GM18519 (cell line): Measurements from ENCODE around the gene MKI67.
A peak's percentile ranks its signal among the peaks of the same experiment; 100 is the strongest.

Source experiments
- ATAC-seq: cut with Tn5 transposase; IDR thresholded peaks from one replicate; pipeline ENCODE4 v1.9.1; 2021; ENCODE audit warnings: mild to moderate bottlenecking, moderate library complexity; ENCODE audit not compliant: unreplicated experiment, low FRiP score

The MKI67 gene

GRCh38 chr10:128067691-128068397, 58.4 kb downstream of the MKI67 start:
- no peak for ATAC-seq

- no peak for ATAC-seq
Observed at GRCh38 chr10:128066870-128067382, 59.3 kb downstream of the MKI67 start.

- no peak for ATAC-seq
Observed at GRCh38 chr10:128065881-128066534, 60.2 kb downstream of the MKI67 start.

GRCh38 chr10:128064970-128065580, 61.1 kb downstream of the MKI67 start:
- ATAC-seq = no peak

- peak; percentile 42 for ATAC-seq
Observed at GRCh38 chr10:128064108-128064969, 61.9 kb downstream of the MKI67 start.

- ATAC-seq = no peak
Observed at GRCh38 chr10:128063736-128064107, 62.5 kb downstream of the MKI67 start.

- peak; percentile 36 for ATAC-seq
Observed at GRCh38 chr10:128062881-128063563, 63.2 kb downstream of the MKI67 start.

GRCh38 chr10:128062331-128062880, 63.8 kb downstream of the MKI67 start:
- no peak for ATAC-seq

GRCh38 chr10:128061306-128062300, 64.6 kb downstream of the MKI67 start:
- ATAC-seq = no peak

- ATAC-seq = no peak
Observed at GRCh38 chr10:128060341-128061250, 65.6 kb downstream of the MKI67 start.

GRCh38 chr10:128059982-128060293, 66.3 kb downstream of the MKI67 start:
- no peak for ATAC-seq

- no peak for ATAC-seq
Observed at GRCh38 chr10:128059266-128059981, 66.8 kb downstream of the MKI67 start.

GRCh38 chr10:128058750-128059134, 67.5 kb downstream of the MKI67 start:
- no peak for ATAC-seq

- ATAC-seq = no peak
Observed at GRCh38 chr10:128058106-128058749, 68.0 kb downstream of the MKI67 start.

- ATAC-seq = no peak
Observed at GRCh38 chr10:128056303-128057050, 69.7 kb downstream of the MKI67 start.
